A172 (cell line): Measurements from ENCODE around the gene ZNF429. TPM values are rescaled to one million over a fixed set of nuclear protein-coding genes. Genes with fewer than 3 reads are reported as not detected.
"Not testable (repeated sequence)": the region's sequence is repeated elsewhere in the genome, so short reads cannot be mapped to it uniquely, and the experiment has no call there.

ENCODE experiments used
- DNase-seq: peaks from one replicate; pipeline ENCODE4 v3.0.0-alpha.2; 2015; ENCODE audit warnings: low spot score
- total RNA-seq: library from RNA; depleted of rRNA; stranded (reverse); fragments of >200 nt; shearing (Covaris generic); gene quantifications from 2 replicates; pipeline ENCODE4 v1.2.3, GENCODE V29; 2014; rRNA removed

ZNF429 gene
- total RNA-seq, 1 experiment from 2014 or later: 2.1 TPM

DNA sequence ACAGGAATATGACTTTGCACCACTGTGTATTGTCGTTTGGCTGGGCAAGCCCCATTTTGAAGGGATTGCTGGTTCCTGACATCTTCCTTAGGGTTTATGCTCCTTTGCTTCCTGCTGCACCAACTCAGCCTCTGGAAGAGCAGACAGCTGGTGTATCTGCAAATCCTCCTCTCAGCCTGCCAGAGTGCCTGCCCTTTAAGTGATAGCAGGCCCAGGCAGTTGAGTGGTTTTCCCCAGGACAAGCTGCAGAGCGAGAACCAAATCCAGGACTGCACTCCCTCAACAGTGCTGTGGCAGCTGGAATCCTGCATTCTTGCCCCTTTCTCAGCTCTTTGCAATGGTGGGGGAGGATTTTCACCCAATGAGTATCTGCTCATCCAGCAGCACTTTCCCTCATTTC, 85.5 kb downstream of the ZNF429 start:
- no peak for DNase-seq

DNA sequence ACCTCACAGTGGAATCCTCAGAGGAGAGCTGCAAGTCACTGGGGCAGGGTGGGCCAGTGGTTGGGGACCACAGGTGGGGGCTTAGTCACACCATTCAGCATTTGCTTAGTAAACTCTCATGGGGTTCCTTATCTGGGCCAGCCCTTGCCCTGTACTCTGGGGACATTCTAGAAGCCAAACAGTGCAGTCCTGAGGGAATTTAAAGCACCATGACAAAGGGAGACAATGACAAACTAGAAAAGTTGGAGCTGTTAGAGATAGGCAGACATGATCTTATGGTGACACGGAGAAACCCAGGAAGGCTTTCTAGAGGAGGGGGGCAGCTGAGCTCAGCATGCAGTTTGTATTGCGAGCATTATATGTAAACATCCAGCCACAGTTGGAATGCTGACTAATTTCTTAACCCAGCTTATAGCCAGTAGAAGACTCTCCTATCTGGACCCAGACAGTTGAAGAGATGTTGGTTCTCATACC, 87.6 kb downstream of the ZNF429 start:
- no peak for DNase-seq

DNA sequence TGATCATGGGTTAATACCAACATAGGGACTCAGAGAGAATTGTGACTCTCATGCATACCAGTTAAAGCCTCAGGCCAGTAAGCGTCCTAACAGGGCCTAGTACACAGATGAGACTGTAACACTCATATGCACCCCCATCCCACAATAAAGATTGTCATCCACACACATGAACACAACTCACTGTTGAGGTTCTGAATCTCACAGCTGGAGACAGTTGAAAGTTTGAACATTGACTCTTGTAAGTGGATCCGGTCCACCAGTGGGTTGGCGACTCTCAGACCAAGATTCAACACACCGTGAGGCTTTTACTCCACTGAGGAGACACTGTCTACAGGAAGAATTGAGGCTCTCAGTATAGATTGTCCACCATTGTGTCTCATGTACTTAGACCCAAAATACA, 88.1 kb downstream of the ZNF429 start:
- DNase-seq: no peak

DNA sequence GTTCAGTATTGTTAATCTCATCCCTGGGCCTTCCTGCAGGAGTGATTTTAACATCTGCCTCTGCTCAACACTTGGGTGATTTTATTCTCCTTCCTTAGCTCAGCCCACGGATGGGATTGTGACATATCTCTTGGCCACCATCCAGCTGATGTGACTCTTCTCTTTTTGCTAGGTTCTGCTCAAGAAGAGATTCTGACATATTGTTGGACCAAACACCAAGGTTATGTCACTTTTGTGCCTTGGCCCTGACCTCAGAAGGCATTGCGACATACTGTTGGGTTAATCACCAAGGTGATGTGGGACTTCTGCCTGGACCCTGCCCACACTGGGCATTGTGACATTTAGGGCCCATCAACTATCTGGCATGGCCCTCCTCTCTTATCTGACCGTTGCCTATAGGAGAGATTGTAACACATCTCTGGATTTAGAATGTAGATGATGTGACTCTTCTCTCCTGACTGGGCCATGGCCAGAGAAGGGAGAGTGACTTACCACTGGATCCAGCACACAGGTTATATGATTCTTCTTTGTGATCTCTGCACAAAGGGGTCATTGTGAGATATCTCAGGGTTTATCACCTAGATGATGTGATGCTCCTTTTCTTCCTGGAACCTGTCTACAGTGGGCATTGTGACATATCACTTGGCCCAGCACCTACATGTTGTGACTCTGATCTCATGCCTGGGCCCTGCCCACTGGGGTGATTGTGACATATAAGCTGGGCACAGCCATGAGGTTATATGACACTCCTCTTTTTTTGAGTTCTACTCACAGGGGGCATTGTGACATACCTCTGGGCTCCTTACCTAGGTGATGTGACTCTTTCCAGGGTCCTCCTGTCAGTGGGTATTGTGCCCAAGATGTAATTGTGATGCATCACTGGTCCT, 88.8 kb downstream of the ZNF429 start:
- DNase-seq: no peak

DNA sequence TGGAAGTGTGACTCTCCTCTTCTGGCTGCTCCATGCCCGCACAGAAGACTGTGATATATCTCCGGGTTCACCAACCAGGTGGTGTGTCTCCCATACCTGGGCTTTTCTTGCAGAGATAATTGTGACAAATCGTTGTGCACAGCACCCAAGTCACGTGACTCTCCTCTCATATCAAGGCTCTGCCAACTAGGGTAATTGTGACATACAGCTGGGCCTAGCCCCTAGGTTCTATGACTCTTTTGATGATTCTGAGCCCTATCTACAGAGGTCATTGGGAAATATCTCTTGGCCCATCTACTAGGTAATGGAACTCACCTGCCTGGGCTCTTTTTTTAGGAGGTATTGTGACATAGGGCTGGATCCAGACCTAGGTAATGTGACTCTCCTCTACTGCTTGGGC, 89.8 kb downstream of the ZNF429 start:
- DNase-seq: no peak

DNA sequence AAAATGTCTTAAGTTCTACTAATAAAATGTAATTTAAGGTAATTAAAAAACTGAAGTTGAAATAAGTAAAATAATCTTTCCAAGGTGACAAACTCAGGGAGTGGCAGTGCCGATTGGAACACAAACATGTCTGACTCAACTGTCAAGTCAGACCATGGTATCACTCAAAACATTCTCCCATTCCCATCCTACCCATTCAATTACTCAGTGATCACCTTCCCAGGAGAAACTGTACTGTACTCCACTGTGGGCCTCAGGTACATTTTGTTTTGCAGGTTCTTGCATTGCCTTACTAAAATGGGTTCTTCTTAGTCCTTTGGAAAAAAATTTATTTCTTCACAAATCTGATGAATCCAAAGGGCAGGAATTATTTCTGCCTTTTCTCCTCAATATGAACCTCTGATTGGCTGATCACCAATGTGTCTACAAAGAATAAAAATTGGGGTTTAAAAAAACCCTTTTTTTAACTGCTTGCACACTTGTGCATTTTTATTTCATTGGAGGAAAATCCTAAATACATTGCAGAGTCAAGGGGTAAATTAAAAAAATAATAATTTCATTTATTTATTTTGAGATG, 96.8 kb downstream of the ZNF429 start:
- no peak for DNase-seq

DNA sequence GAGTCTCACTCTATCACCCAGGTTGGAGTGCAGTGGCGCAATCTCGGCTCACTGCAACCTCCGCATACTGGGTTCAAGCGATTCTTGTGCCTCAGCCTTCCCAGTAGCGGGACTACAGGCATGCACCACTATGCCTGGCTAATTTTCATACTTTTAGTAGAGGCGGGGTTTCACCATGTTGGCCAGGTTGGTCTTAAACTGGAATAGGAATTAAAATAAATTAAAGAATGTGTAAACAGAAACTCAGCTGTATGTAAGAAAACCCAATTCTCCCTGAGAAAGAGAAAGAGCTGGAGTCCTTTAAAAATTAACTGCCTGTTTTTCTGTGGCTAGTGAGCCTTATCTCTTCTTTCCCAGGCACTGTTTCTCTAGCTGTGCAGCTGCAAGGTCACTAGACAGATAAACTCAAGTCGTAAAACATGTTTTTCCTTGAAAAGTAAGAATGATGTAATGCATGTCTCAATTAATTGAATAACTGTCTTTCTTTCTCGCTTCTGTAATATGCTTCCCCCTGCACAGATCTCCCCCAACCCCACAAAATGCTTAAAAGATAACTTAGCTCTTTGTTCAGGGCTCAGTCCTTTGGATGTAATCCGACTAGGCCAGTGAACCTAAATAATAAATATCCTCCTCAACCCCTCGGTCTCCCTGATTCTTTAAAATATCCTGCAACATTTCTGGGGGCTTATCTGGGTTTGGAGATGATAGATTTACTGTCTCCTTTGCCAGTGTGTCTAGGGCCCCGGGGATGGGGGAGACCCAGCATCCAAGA, 97.4 kb downstream of the ZNF429 start:
- DNase-seq: not testable (repeated sequence)

DNA sequence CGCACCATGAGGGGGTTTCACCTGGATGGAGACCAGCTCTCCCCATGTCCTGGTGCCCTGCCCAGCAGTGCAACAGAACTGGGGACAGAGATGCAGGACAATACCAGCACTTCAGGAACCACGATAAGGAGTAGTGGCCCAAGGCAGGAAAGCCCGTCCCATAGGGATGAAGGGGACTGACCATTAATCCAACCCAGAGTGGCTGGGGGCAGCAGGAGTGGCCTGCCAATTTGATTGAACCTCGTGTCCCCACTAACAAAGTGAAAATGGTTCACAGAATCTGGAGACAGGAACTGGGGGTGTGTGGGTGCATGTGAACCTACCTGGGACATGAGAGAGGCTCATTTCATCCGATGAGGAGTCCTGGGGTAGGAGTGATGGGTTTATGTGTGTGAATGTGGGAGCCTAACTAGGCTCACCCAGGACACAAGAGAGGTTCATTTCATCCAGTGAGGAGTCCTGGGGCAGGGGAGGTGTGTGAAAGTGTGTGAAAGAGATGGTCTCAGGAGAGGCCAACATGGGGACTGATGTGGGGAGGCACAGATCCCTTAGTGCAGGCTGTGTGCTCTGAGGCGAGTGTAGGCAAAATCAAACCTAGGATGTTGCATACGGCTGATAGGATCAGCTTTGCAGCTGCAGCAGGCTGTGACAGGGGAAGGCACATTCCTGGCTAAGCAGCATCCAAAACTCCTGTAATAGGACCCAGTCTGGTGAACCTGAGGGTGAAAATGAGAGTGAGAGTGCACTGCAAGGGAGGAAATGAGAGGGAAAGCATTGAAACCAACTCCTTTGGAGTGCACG, 98.2 kb downstream of the ZNF429 start:
- no peak for DNase-seq

DNA sequence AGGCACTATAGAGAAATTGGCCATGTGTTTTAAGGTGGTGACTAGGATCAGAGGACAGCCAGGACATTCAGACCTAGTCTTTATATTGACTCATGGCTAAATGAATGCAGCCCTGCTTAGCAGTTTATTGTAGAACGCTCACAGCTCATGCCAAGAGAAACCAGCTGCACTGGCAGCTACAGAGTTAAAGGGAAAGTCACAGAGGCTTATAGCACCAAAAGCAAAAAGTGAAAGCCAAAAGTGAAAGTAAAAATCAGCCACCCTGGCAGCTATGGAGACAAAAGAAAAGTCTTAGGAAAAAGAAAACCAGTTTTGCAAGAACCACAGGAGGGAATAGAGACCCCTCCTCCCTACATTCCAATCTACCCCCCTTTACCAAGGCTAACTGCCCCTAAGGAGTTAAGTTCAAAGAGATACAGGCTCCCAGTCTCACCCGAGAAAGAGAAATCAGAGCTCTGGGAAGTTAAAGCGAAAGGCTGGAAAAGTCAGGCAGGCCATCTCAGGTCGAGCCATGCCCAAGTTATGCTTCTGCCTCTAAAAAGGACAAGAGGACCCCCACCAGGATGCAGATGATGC, 99.0 kb downstream of the ZNF429 start:
- DNase-seq: peak; percentile 2

Other genes starting within 250 kb of the ZNF429 start
- gene ZNF708, start 176.2 kb upstream of the ZNF429 start, total RNA-seq: 4.2 and 10.6 TPM in 2 replicates
- gene ZNF738, start 146.6 kb upstream of the ZNF429 start, total RNA-seq: 4.9 and 11.2 TPM in 2 replicates
- gene ZNF493, start 108.5 kb upstream of the ZNF429 start, total RNA-seq: 6.3 and 8.3 TPM in 2 replicates